PC-9 (cell line): Measurements from ENCODE around the gene SPDYE16. TPM values are rescaled to one million over a fixed set of nuclear protein-coding genes. Genes with fewer than 3 reads are reported as not detected.

Experiments used
- total RNA-seq: library from RNA; stranded (reverse); gene quantifications from 2 replicates; pipeline ENCODE4 v1.2.3, GENCODE V29; 2021

The SPDYE16 gene
- total RNA-seq, 1 experiment from 2014 or later: not detected

Other genes with a start within 250 kb of the SPDYE16 start
- gene HSPB1, start 240.6 kb downstream of the SPDYE16 start, total RNA-seq: 376 and 414 TPM in 2 replicates
- 206 and 250 TPM in 2 replicates for gene YWHAG, start 184.3 kb downstream of the SPDYE16 start, total RNA-seq
- 3.5 and 3.9 TPM in 2 replicates for gene SSC4D, start 133.6 kb downstream of the SPDYE16 start, total RNA-seq
- 14.2 and 20.9 TPM in 2 replicates for gene ZP3, start 118.3 kb downstream of the SPDYE16 start, total RNA-seq
- gene DTX2, start 81.6 kb downstream of the SPDYE16 start, total RNA-seq: 100 and 127 TPM in 2 replicates
- 16.8 and 19.2 TPM in 2 replicates for gene UPK3B, start 32.7 kb downstream of the SPDYE16 start, total RNA-seq
- gene POMZP3, start 84.0 kb upstream of the SPDYE16 start, total RNA-seq: 12.0 and 14.7 TPM in 2 replicates